DMS 273 treated with DMSO at 0.1 percent for 48 hours (cell line): ENCODE measurements around the gene SUPT16H.
"Not testable (repeated sequence)": the region's sequence is repeated elsewhere in the genome, so short reads cannot be mapped to it uniquely, and the experiment has no call there.

Experiments used
- DNase-seq: peaks from one replicate; lab custom pipeline; 2025; lab: John Stamatoyannopoulos, UW

SUPT16H gene

GRCh38 chr14:21383848-21384493, at the start of gene SUPT16H:
SUPT16H (minus strand) TSS chr14:21384019; CDS start chr14:21383927, 92 bp downstream.
- DNase-seq: peak; percentile 96

DNA sequence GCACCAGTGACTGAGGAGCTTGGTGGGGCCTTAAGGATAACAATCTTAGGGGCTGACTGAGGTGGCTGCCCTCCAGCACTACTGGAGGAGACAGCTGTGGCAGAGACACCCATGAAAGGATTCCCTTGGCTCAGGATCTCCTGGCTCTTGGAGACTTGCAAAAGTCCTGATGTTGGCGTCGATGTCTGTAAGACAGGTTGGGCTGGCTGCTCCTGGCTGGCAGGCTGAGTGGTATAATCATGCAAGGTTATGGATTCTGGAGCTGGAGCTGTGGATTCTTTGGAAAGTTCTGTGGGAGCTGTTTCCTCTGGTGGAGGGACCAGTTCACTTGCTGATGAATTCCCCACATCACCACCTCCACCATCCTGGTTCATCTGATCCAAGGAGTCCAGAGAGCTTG, 47.3 kb upstream of the SUPT16H start:
- no peak for DNase-seq

- DNase-seq: peak; percentile 78
Measured at GRCh38 chr14:21428930-21429329, 45.1 kb upstream of the SUPT16H start.

DNA sequence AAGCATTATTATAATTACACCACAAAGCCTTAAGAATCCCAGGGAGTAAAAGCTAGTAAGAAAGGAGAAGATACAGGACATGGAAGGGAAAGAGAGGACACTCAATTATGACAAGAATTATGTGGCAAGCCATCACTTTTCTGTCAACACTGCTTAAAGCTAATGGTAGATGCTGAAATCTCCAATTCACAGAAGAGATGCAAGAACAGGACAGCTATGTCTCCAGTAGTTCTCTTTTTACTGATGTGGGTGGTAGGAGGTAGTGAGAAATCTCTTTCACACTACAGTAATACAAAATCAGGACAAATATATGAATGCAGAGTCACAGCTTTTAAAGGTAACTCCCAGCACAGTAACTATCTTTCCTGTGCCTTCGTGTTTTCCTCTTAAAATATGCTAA, 42.9 kb upstream of the SUPT16H start:
- no peak for DNase-seq

GRCh38 chr14:21419528-21419927, 35.7 kb upstream of the SUPT16H start:
- DNase-seq: no peak

GRCh38 chr14:21415329-21415728, 31.5 kb upstream of the SUPT16H start:
- no peak for DNase-seq

- DNase-seq: no peak
Measured at GRCh38 chr14:21414137-21414631, 30.4 kb upstream of the SUPT16H start.

DNA sequence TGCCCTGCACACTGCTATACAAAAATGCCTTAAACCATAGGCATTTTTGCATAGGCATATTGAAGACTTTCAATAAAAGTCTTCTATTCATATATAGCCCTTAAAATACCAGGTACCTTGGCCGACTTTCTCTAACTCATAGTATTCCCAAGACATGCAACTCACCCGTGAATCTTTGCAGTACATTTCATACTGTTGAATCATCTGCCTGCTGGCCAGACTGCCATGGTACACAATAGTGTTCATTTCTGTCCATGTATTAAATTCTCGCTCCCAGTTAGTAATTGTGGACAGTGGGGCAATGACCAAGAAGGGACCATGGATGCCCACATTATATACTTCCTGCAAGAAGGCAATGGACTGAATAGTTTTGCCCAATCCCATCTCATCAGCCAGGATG, 24.3 kb upstream of the SUPT16H start:
- no peak for DNase-seq

GRCh38 chr14:21406213-21406612, 22.4 kb upstream of the SUPT16H start:
- DNase-seq: no peak

- DNase-seq: no peak
Measured at GRCh38 chr14:21405097-21405496, 21.3 kb upstream of the SUPT16H start.

GRCh38 chr14:21399311-21399870, 15.6 kb upstream of the SUPT16H start:
- no peak for DNase-seq

DNA sequence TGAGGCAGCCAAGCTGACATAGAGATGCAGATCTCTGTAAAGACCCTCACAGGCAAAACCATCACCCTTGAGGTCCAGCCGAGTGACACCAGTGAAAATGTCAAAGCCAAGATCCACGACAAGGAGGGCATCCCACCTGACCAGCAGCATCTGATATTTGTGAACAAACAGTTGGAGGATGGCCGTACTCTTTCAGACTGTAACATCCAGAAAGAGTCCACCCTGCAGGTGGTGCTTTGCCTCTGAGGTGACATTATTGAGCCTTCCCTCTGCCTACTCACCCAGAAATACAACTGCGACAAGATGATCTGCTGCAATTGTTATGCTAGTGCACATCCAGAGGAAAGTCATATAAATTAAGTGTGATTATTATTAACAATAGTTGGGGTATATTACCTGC, 15.1 kb upstream of the SUPT16H start:
- DNase-seq: no peak

DNA sequence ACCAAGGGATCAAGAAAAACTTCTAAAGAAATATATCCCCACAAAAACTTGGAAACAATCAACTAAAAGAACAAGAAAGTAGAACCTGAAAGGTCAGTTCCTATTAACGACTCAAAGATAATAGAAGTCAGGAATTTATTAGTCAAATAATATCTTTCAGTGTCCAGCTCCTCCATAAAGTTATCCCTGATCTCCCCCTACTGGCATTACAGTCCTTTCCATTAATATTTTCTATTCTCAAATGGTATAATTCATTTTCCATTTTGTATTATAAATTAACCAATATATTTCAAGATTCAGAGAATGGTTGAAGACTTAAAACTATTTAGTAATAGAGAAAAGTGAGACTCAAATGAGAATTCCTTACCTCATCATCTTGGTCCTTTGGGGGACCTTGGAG, 11.6 kb upstream of the SUPT16H start:
- no peak for DNase-seq

DNA sequence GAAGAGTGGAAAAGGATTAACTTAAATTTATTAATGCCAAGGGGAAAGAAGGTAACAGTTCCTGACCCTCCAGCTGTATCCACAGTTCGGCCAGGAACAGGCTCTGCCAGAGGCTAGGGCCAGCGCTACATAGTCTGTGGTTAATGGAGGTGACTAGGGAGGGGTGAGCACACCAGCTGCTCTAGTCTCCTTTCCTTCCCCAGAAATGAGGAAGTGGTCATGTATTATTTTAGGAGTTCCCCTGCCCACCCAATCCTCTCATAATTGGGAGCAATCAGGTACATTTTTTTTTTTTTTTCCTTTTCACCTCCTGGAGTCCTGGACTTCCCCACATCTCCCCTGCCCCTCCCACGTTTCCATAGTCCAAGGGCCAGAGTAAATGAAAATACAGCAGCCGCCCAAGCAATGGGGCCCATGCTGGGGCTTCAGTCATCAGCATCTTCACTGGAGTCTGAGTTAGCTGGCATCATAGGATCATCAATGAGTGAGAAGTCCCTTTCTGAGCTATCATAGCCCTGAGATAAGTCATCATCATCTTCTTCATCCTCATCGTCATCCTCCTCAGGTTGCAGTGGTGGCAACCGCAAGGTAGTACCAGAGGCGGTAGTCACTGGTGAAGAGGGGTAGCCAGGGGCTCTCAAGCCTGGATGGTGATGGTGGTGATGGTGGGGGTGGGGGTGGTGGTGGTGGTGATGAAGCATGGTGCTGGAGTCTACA, 1.5 kb upstream of the SUPT16H start:
- DNase-seq: no peak

DNA sequence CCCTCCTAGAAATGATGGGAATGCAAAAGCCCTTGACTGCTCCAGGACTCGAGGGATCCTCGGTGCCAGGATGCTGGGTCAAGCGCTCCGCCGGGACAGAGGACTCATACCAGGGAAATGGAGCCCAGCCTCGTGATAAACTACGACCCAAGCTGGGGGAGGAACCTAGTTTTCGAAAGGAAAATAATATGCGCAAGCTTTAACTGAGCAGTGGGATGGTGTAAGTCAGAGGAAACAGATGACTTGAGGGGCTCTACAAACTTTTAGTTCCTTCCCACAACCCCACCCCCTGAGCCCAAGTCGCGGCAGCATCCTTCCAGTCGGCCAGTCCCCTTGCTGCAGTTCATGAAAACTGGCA, 654 bp upstream of the SUPT16H start:
- DNase-seq: no peak

GRCh38 chr14:21382886-21383847, 652 bp downstream of the SUPT16H start:
- peak; percentile 21 for DNase-seq

GRCh38 chr14:21382095-21382494, 1.7 kb downstream of the SUPT16H start:
- DNase-seq: no peak

- DNase-seq: no peak
Measured at GRCh38 chr14:21379338-21379737, 4.5 kb downstream of the SUPT16H start.

DNA sequence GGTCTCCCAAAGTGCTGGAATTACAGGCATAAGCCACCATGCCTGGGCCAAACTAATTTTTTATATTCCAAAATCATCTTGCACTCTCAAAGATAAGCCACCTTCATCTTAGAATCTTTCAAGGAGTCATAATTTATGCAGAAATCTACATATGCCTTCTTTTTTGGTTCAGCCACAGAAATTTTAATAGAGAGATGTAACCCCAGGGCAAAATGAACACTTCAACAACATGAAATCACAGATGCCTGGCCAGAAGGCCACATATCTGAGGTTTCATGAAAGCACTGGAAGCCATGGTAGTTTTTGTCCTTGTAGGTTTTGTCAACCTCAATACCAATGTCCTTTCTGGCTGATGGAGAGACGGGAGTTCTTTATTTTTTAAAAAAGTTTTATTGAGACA, 9.8 kb downstream of the SUPT16H start:
- DNase-seq: no peak

DNA sequence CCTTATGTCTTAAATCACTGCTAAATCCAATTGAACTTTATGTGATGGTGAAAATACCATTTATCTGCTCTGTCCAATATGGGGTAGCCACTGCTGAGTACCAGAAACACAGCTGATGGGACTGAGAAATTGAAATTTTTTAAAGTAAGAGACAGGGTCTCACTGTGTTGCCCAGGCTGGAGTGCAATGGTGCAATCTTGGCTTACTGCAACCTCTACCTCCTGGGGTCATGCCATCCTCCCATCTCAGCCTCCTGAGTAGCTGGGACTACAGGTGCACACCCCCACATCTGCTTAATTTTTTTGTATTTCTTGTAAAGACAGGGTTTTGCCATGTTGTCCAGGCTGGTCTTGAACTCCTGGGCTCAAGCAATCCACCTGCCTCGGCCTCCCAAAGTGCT, 11.0 kb downstream of the SUPT16H start:
- not testable (repeated sequence) for DNase-seq

GRCh38 chr14:21369949-21370679, 13.7 kb downstream of the SUPT16H start:
- no peak for DNase-seq
